Pulmonary artery endothelial cell (primary cell): Measurements from ENCODE around the gene HSPA12B. TPM values are rescaled to one million over a fixed set of nuclear protein-coding genes. Genes with fewer than 3 reads are reported as not detected.

Experiments used
- DNase-seq: peaks from one replicate; pipeline ENCODE4 v3.0.0-alpha.2; 2011; ENCODE audit warnings: low read depth, low spot score
- total RNA-seq: library from RNA; depleted of rRNA; stranded (reverse); fragments of >200 nt; gene quantifications from 2 replicates; pipeline ENCODE4 v1.2.3, GENCODE V29; 2014

Gene HSPA12B
- total RNA-seq, 1 donor from 2014 or later, result 7.9 TPM

DNA sequence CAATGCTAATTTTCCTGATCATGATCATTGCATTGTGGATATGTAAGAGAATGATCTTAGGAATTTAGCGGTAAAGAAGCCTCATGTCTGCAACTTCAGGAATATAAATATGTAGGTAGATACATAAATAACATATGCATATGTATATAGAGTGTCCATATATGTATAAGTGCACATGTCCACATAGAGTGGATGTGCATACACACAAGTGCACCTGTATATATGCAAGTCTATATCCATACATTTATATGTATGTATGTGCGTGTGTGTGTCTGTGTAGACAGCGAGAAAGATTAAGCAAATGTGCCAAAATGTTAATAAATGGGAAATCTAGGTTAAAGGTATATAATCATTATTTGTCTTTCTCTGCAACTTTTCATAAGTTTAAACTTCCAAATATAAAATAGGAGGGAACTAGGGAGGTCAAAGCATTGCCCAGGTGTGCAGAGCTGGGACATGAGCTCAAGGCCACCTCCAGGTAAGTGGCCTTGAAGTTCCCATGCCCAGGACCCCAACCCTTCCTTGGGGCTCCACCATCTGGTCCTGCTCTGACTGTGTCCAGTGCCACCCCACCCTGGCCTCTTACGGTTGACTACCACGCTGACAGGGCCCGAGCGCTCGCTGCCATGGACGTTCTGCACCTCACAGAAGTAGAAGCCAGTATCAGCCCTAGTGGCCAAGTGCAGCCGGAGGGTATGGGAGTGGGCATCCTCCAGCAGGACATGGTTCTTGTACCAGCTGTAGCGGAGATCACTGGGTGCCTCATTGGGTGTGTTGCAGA, 29.7 kb upstream of the HSPA12B start:
- DNase-seq, result no peak

DNA sequence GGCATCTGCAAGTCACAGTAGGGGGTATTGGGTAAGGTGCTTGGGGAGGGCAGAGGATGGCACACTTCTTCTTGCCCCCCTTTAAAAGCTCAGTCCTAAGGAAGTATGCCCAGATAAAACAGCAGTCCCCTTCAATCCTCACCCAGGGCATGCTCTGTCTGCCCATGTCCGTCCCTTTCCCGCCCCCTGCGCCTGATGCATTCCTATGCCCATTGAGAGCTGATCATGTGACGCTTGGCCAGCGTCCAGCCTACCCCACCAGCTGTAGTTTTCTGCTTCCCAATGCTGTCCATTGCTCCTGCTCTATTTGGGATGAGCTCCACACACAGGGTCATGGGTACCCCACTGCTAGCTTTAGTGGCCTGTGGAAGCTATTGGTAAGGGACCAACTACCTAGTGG, 28.4 kb upstream of the HSPA12B start:
- no peak for DNase-seq

DNA sequence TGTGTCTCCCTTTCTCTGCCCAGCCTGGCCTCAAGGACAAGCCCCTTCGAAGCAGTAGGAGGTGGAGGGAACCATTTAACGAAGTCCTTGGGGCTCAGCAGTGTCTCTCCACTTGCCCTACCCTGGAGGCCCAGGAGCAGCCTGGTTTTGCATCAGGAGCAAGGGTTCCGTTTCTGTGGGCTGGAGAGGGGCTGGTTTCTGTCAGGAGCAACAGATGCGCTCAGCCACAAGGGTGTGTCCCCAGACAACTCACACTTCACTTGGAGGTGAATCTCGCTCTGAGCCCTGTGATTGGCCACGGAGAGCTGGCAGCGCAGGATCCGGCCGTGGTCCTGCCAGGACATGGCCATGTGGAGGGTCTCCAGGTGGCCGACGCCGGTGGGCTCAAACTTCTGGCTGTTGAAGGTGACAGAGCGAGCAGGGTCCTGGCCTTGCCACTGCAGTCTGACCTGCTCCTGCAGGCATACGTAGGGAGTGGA, 27.0 kb upstream of the HSPA12B start:
- DNase-seq, result no peak

DNA sequence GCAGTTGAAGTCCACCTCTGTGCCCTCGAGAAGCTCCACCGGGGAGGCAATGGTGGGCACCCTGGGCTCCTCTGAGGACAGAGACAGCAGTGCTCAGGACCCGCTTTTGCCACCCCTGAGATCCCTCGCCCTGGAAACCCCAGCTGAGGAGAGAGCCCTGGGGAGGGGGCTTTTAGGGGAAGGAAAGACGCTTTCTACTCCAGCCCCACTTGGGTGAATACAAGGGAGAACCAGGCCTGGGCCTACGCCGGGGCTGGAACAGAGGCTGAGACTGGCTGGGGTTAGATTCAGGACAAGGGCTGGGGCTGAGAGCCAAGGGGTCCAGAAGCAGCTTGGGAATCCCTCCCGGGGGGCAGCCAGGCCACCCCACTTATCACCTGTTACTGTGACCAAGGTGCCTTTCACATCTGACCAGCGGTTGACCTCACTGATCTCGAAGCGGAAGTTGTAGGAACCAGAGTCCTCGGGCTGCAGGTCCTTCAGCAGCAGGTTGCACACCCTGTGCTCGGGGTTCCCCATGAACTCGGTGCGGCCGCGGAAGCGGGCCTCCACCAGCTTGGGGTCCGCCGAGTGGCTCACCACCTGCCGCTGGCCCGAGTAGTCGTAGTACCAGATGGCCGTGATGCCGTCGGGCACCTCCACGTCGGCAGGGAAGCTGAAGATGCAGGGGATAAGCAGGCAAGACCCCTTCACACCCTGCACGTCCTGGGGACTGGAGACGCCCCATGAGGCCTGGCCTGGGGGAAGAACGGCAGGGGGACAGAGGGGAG, 26.3 kb upstream of the HSPA12B start:
- no peak for DNase-seq

DNA sequence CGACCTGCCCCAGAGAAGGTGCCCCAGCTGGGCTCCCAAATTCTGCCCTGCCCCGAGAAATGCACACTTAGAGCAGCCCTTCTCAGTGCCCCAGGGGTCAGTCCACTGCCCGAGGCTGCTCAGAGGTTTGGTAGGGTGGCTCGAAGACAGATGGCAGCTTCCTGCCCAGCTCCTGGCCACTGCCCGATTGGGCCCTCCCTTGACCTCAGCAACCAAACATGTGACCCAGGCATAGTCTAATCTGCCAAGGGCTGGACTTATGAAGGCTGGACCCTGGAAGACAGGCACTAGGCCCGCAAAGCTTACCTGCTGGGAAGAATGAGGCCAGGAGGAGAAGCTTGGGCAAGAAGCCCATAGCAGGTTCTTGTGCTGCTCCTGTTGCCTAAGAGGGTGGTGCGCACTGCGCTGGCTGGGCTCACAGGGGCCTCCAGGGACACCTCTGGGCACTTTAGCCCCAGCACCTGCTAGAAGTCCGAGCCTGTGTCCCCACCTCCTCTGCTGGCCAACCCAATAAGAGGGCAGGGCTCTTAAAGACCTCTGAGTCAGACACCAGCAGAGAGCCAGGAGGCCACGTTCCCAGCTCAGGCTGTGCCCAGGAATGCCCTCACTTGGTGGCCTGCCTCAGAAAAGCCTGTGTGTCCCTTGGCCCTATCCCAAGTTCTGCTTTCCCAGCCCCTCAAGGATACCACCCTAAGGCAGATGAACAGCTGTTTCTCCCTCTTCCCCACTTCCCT, 25.5 kb upstream of the HSPA12B start:
- no peak for DNase-seq

DNA sequence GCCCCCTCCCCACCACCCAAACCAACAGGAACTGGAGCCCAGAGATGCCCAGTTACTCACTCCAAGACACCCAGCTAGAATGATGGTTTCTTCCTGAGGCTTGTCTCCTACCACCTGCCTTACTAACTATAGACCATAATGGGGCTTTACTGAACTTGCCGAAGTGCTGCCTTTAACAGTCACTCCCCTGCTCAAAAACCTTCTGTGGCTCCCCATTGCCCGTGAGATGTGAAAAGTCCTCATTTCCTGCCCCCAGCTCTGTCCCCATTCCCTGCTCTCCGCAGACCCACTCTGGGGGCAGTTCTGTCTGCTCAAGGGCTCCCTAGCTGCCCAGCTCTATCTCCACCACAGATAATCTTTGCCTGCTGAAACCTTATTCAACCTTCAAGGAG, 25.0 kb upstream of the HSPA12B start:
- no peak for DNase-seq

DNA sequence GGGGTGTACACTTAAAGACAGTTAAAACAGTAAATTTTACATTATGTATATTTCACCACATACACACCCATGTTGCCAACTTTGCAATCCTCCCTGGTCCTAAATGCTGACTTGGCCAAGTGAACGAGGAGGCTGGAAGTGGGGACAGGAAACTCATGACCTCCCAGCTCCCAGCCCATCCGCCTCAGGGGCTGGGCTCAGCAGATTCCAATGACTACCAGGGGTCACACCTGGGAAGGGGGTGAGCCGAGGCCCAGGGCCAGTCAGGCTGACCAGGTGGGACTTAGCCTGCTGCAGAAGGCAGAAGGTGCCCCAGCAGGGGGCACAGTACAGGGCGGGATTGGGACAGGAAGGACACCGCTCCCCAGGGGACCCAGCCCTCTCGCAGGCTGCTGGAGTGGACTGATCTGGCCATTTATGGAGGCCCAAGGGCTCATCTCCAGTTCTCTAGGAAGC, 22.4 kb upstream of the HSPA12B start:
- no peak for DNase-seq

DNA sequence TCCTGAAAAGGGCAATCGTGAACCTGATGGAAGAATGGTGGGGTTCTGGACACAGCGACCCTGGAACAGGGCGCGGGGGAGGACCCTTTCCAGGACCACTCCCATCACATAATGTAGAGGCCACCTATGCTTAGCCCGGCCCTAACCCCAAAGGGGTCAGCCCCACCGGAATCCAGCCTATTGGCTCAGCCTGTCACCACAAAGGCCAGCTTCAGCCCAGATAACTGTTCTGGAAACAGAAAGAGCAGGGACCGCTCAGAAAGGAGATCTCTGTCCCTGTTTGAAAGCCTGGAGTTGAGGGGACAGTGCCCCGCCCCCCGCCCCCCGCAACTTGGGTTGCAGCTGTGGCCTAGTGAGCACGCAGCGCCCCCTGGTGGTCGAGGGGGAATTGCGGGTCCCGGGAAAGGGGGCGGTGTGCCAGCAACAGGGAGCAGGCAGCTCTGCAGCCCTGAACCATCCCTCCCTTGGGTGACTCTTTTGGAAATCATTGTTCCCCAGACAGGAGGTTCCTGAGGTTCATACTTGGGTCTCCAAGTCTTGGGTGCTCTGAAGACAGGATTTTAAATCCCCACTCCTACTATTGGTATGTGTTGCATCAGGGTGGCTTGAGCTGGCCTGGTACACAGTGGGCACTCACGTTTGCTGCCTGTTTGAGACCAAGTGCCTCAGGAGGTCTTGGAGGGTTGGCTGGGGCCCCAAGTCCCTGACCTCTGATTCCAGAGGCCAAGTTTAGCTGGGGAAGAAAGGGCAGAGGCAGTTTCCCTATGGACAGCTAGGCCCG, 21.6 kb upstream of the HSPA12B start:
- DNase-seq, result no peak

DNA sequence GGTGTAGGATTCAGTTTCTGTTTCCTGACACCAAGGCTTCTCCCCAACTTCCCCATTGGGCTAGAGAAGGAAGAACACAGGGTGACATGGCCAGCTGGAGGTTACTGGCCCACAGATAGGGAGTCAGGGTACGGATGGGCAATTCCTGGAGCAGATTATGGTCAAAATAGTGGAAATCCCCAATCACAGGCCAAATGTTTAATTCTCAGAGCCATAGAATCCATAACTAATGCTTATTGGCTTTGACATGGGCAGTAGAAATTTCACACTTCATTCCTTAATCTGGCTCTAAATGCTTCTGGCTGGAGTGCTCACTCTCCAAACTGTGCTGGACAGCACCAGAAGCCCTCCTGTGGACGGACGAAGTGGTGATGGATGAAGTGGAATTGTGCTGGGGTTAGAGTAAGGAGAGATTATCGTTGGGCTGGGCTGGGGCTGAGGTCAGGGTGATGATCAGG, 21.0 kb upstream of the HSPA12B start:
- no peak for DNase-seq

DNA sequence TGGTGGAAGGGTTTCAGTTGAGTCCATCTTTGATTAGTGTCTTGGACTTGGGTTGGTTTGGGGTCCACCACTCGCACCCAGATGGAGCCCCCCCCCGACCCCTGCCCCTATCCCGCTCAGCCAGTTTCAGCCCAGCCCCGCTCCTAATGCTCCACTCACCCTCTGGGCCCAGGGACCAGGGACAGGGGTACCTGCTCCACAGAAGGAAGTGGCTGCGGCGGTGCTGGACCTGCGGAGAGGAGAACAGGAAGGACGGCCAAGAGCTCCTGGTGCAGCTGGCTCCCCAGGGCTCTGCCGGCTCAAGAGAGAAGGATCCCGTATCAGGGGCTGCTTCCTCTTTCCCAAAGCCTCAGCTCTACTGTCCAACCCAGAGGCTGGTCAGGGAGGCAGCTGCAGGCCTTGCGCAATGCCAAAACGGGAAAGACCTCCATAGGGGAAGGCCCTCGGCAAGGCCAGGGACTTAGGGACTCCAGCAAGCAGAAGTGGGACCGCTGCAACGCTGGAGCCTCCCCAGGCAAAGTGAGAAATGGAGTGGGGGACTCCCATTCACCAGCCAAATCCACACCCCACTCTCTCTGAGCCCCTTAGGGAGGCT, 20.1 kb upstream of the HSPA12B start, which contains the start of gene SIGLEC1:
Gene SIGLEC1 (minus strand): TSS at position 322 of the 595 bp plus-strand sequence. CDS start 5,472 bp downstream, outside the sequence.
- DNase-seq, result no peak

DNA sequence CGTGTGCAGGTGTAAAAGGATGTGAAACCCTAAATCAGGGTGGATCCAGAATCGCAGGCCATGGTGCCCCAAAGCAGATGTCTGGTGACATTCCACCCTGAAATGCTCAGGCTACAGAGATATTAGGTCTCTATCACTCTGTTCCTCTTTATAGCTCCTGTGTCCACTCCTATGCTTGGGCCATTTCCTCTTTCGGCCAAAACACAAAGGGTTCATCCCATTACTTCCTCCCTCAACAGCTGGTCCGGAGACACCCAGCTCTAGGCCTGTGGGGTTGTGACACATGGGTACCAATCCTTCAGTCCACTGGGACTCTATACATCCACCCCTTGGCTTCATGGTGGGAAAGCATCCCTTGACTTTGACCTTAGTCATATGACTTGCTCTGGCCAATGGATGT, 18.4 kb upstream of the HSPA12B start:
- no peak for DNase-seq

DNA sequence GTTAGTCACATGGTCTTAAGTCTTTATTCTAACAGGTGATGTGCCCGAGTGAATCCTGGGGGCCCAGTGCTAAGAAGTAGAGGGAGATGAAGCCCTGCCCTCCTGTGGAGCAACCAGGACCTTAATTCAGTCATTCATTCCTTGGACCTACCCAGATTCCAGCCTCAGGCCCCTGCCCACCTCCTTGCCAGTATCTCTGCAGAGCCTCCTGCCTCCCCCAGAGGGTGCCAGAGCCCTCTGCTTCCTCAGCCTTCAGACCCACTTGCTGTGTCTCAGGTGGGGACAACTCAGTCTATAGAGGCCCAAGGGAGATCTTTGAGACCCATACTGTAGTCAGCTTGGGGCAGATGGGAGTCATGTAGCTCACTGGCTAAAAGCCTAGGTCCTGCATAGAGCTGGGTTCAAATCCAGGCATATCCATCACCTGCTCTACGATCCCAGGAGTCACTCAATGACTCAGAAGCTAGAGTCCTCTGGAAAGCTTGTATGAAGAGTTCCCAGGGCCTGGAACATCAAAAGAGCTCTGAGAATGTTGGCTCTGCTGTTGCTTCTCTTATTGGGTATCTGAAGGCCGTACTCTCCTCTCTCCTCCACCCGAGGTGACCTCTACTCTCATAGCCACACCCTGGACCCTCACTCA, 16.2 kb upstream of the HSPA12B start:
- no peak for DNase-seq

DNA sequence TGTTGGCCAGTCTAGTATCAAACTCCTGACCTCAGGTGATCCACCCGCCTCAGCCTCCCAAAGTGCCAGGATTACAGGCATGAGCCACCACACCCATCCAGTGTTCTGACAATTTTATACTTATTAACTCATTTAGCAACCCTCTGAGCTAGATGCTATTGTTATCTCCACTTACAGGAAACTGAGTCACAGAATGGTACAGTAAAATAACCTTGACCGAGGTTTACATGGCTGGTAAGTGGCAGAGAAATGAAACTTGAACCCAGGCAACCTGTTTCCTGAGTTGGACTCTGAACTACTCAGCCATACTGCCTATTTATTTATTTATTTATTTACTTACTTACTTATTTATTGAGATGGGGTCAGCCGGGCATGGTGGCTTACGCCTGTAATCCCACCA, 13.4 kb upstream of the HSPA12B start:
- no peak for DNase-seq

DNA sequence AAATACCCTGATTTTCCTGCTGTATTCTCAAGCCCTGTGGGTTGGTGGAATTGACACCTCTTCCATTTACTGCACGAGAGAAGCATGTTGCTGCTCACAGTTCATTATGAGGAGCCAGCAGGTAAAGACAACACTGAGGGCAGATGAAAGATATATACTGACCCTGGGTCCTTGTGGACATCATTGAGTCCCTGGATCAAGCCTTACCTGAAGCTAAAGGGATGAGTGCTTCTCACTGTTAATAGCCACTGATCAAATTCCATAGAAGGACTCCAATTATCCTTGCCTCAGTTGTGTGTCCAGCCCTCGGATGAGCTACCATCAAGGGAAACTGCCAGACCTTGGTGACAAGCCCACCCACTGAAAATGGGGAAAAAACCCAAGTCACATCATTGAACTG, 12.4 kb upstream of the HSPA12B start:
- DNase-seq, result no peak

DNA sequence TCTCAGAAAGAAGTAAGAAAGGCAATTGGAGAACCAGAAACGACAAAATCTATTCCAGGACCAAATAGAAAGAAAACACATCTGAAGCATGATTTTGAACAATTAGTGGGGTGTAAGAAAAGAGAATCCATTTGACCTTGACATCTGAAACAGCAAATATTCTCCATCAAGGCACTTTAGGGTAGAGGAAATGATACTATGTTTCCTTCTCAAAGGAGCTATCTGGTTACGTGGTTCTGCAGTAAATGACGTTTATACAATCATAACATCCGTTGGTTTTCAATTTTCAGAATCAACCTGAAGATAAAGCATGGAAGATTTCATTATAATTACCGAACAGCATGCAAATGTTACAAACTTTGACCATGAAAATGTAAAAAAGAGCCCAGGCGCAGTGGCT, 11.9 kb upstream of the HSPA12B start:
- no peak for DNase-seq

DNA sequence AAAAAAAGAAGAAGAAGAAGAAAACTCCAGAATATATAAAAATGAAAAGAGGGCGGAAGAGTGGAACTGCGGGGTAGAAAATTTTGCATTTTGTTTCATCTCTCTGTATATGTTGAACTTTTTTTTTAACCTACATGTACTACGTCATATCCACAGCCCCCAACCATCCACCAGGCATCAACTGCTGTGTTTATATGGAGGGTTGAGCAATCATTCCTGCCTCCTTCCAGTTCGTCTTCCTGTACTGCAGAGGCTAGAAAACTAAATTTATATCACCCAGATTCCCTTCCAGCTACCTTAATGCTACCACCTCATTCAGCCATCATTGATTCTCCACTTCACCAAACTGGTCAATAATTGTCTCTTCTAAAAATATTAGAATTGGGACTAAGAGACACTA, 10.6 kb upstream of the HSPA12B start:
- DNase-seq, result no peak

DNA sequence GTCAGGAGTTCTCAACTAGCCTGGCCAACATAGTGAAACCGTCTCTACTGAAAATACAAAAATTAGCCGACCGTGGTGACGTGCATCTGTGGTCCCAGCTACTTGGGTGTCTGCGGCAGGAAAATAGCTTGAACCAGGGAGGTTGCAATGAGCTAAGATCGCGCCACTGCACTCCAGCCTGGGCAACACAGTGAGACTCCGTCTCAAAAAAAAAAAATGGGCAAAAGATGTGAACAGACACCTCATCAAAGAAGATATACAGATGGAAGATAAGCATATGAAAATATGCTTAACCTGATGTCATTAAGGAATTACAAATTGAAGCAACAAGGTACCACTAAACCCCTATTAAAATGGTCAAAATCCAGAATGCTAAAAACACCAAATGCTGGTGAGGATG, 9.2 kb upstream of the HSPA12B start:
- DNase-seq, result no peak

DNA sequence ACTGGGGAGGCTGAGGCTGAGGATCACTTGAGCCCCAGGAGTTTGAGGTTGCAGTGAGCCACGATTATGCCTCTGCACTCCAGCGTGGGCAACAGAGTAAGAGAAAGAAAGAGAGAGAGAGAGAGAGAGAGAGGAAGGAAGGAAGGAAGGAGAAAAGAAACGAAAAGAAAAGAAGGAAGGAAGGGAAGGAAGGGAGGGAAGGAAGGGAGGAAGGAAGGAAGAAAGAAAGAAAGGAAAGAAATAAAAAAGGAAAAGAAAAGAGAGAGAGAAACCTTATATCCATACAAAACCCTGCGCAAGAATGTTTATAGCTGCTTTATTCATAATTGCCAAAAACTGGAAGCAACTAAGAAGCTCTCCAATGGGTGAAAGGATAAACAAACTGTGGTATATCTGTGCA, 8.1 kb upstream of the HSPA12B start:
- DNase-seq, result no peak

DNA sequence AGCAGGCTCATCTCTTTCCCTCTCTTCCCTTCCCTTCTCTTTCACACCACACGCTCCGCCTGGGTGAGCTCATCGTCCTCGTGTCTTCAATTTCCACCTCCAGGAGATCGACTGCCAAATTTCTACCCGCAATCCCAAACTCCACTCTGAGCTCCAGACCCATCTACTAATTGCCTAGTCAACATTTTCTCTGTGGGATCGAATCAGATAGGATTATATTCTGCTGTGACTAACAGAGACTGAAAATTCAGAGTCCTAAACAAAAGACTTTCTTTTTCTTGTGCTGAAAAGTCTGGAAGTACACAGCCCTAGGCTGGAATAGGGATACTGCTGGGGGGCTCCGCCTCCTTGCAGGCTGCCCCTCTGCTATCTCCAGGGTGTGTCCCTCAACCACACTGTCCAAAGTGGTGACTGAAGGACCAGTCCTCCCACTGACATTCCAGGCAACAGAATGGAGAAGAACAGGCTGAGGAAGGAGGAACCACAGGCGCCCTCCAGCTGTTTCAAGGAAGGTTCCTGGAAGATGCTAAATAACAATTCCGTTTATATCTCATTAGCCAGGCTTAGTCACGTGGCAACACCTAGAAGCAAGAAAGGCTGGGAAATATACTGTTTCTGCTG, 5.0 kb upstream of the HSPA12B start:
- DNase-seq, result no peak

DNA sequence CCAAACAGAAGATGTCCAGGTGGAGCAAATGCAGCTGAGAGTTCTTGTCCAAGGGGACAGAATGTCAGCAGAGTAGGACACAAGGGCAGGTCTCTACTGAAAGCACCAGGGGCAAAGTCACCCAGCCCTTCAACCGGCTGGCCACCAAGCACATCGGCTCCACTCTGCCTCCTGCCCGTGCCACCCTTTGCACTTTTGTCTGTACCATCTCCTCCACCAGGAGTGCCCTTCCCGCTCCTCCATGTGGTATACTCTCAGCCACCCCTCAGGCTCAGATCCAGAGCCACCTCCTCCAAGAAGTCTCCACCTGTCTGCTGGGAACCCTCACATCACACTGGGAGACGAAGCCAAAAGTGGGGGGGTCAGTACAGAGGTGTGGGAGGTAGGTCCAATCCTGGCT, 4.1 kb upstream of the HSPA12B start:
- no peak for DNase-seq
